Measurements from ENCODE around the gene ZSCAN5C. TPM values are rescaled to one million over a fixed set of nuclear protein-coding genes. Genes with fewer than 3 reads are reported as not detected.
"Not testable (repeated sequence)": the region's sequence is repeated elsewhere in the genome, so short reads cannot be mapped to it uniquely, and the experiment has no call there.

Gene ZSCAN5C
- total RNA-seq, 1 donor from 2014 or later, result not detected

- H3K27ac Mint-ChIP-seq (ENCODE audit: unreplicated experiment), result peak overlapping the region; percentile 13
- DNase-seq (ENCODE audit: low spot score), result no peak
- H3K9me3 Mint-ChIP-seq (ENCODE audit: unreplicated experiment), result no peaks in the 10 kb centered on the region
- H3K27me3 Mint-ChIP-seq (ENCODE audit: unreplicated experiment), result no peaks in the 10 kb centered on the region
- TF ChIP-seq CTCF (IDR thresholded peaks at IDR 0.05; ENCODE audit: unreplicated experiment), result no peak
- peak overlapping the region; percentile 60 for H3K4me3 Mint-ChIP-seq (ENCODE audit: unreplicated experiment)
- peaks cover 17% of the 10 kb centered on the region for H3K36me3 Mint-ChIP-seq (ENCODE audit: low read depth, unreplicated experiment)
- peaks cover 8% of the 10 kb centered on the region for H3K4me1 Mint-ChIP-seq (ENCODE audit: unreplicated experiment)
Measured at GRCh38 chr19:56222901-56223300, 20.8 kb downstream of the ZSCAN5C start.

GRCh38 chr19:56223481-56223880 is 21.4 kb downstream of the ZSCAN5C start:
- H3K27me3 Mint-ChIP-seq (ENCODE audit: unreplicated experiment), result no peaks in the 10 kb centered on the region
- no peak overlapping the region for H3K4me3 Mint-ChIP-seq (ENCODE audit: unreplicated experiment)
- no peak overlapping the region for H3K27ac Mint-ChIP-seq (ENCODE audit: unreplicated experiment)
- peaks cover 6% of the 10 kb centered on the region for H3K4me1 Mint-ChIP-seq (ENCODE audit: unreplicated experiment)
- TF ChIP-seq CTCF (IDR thresholded peaks at IDR 0.05; ENCODE audit: unreplicated experiment), result no peak
- H3K9me3 Mint-ChIP-seq (ENCODE audit: unreplicated experiment), result no peaks in the 10 kb centered on the region
- peaks cover 17% of the 10 kb centered on the region for H3K36me3 Mint-ChIP-seq (ENCODE audit: low read depth, unreplicated experiment)
- no peak for DNase-seq (ENCODE audit: low spot score)

GRCh38 chr19:56245121-56245740 is 43.2 kb downstream of the ZSCAN5C start:
- Mint-ChIP-seq H3K4me1 (ENCODE audit: unreplicated experiment) (peaks cover 6% of the 10 kb centered on the region), H3K27ac (ENCODE audit: unreplicated experiment) (no peak overlapping the region), H3K27me3 (ENCODE audit: unreplicated experiment) (peaks cover 2% of the 10 kb centered on the region), H3K36me3 (ENCODE audit: low read depth, unreplicated experiment) (no peaks in the 10 kb centered on the region), H3K9me3 (ENCODE audit: unreplicated experiment) (no peaks in the 10 kb centered on the region), H3K4me3 (ENCODE audit: unreplicated experiment) (no peak overlapping the region)
- TF ChIP-seq CTCF (IDR thresholded peaks at IDR 0.05; ENCODE audit: unreplicated experiment), result no peak
- DNase-seq (ENCODE audit: low spot score), result no peak

GRCh38 chr19:56245764-56246163 is 43.7 kb downstream of the ZSCAN5C start:
- H3K27ac Mint-ChIP-seq (ENCODE audit: unreplicated experiment); H3K4me3 Mint-ChIP-seq (ENCODE audit: unreplicated experiment); DNase-seq (ENCODE audit: low spot score); H3K36me3 Mint-ChIP-seq (ENCODE audit: low read depth, unreplicated experiment); H3K27me3 Mint-ChIP-seq (ENCODE audit: unreplicated experiment); H3K9me3 Mint-ChIP-seq (ENCODE audit: unreplicated experiment); H3K4me1 Mint-ChIP-seq (ENCODE audit: unreplicated experiment): not testable (repeated sequence)

- DNase-seq (ENCODE audit: low spot score); H3K27me3 Mint-ChIP-seq (ENCODE audit: unreplicated experiment); H3K4me3 Mint-ChIP-seq (ENCODE audit: unreplicated experiment); H3K9me3 Mint-ChIP-seq (ENCODE audit: unreplicated experiment); H3K4me1 Mint-ChIP-seq (ENCODE audit: unreplicated experiment); H3K27ac Mint-ChIP-seq (ENCODE audit: unreplicated experiment); H3K36me3 Mint-ChIP-seq (ENCODE audit: low read depth, unreplicated experiment): not testable (repeated sequence)
Measured at GRCh38 chr19:56248736-56249338, 46.8 kb downstream of the ZSCAN5C start.

- H3K27ac Mint-ChIP-seq (ENCODE audit: unreplicated experiment), result no peak overlapping the region
- H3K4me1 Mint-ChIP-seq (ENCODE audit: unreplicated experiment), result no peaks in the 10 kb centered on the region
- peaks cover 7% of the 10 kb centered on the region for H3K36me3 Mint-ChIP-seq (ENCODE audit: low read depth, unreplicated experiment)
- peaks cover 3% of the 10 kb centered on the region for H3K27me3 Mint-ChIP-seq (ENCODE audit: unreplicated experiment)
- H3K4me3 Mint-ChIP-seq (ENCODE audit: unreplicated experiment), result no peak overlapping the region
- H3K9me3 Mint-ChIP-seq (ENCODE audit: unreplicated experiment), result no peaks in the 10 kb centered on the region
- DNase-seq (ENCODE audit: low spot score), result peak; percentile 94
- TF ChIP-seq CTCF (IDR thresholded peaks at IDR 0.05; ENCODE audit: unreplicated experiment), result peak; percentile 91
Measured at GRCh38 chr19:56252699-56253422, 50.8 kb downstream of the ZSCAN5C start.

All from endothelial cell (in vitro differentiated cells).